IMR-90 (cell line): ENCODE results near the gene SPP2. TPM values are rescaled to one million over a fixed set of nuclear protein-coding genes. Genes with fewer than 3 reads are reported as not detected.

Source experiments
- ATAC-seq: fragments of 200-7000 bp; cut with Tn5 transposase; 2 replicates; pipeline ENCODE4 v1.9.1; 2020; ENCODE audit warnings: low read depth, mild to moderate bottlenecking, moderate library complexity
- BruUV-seq: library from RNA; stranded (reverse); fragments of 400-500 nt; replicated peaks from 2 replicates; lab custom pipeline; 2021; lab: Mats Ljungman, UMichigan
- CTCF ChIA-PET: fragments of 300-600 bp; formaldehyde crosslinking; extraction: SDS; loops from one replicate; lab custom pipeline; 2021; ENCODE audit warnings: antibody characterized with exemption; lab: Yijun Ruan, JAX
- POLR2A ChIA-PET: fragments of 300-600 bp; sonication (Branson Sonifier 250); formaldehyde crosslinking; loops from one replicate; lab custom pipeline; 2022; ENCODE audit warnings: antibody characterized with exemption; ENCODE audit not compliant: unreplicated experiment; lab: Charles Lee
- DNase-seq: peaks from one replicate; pipeline ENCODE4 v3.0.0; 2013
- H2AFZ ChIP-seq: replicated peaks from 2 replicates; pipeline ENCODE3; 2013; ENCODE audit warnings: low read length, mild to moderate bottlenecking; ENCODE audit not compliant: poor library complexity
- H2AK5ac ChIP-seq: 2 replicates; pipeline ENCODE4 v1.6.1; 2013; ENCODE audit warnings: low read depth, low read length, inconsistent platforms
- H2AK9ac ChIP-seq: replicated peaks from 2 replicates; pipeline ENCODE3; 2013; ENCODE audit warnings: mild to moderate bottlenecking, low read depth, low read length, moderate library complexity; ENCODE audit not compliant: poor library complexity
- H2BK120ac ChIP-seq: 2 replicates; pipeline ENCODE4 v1.6.1; 2013; ENCODE audit warnings: low read depth, low read length, inconsistent platforms
- H2BK15ac ChIP-seq: 3 replicates; pipeline ENCODE4 v1.6.1; 2013; ENCODE audit warnings: low read depth, low read length, inconsistent platforms
- H2BK20ac ChIP-seq: 2 replicates; pipeline ENCODE4 v1.6.1; 2013; ENCODE audit warnings: low read depth, mild to moderate bottlenecking, inconsistent platforms, low read length, moderate library complexity
- H2BK5ac ChIP-seq: 2 replicates; pipeline ENCODE4 v1.6.1; 2013; ENCODE audit warnings: mild to moderate bottlenecking, low read depth, low read length, inconsistent platforms; ENCODE audit not compliant: poor library complexity, severe bottlenecking
- H3K14ac ChIP-seq: replicated peaks from 2 replicates; pipeline ENCODE4 v1.6.1; 2013; ENCODE audit warnings: low read depth, low read length, inconsistent platforms
- H3K18ac ChIP-seq: 2 replicates; pipeline ENCODE4 v1.6.1; 2013; ENCODE audit warnings: low read depth, low read length, control low read depth
- H3K23ac ChIP-seq: 2 replicates; pipeline ENCODE4 v1.6.1; 2013; ENCODE audit warnings: low read depth, low read length, inconsistent platforms
- H3K27ac ChIP-seq: 2 replicates; pipeline ENCODE4 v1.5.1; 2013; ENCODE audit warnings: mild to moderate bottlenecking, control low read depth, low read length; ENCODE audit not compliant: insufficient read depth
- H3K27me3 ChIP-seq: 2 replicates; pipeline ENCODE4 v1.6.1; 2013; ENCODE audit warnings: low read length; ENCODE audit not compliant: control insufficient read depth, insufficient read depth
- H3K36me3 ChIP-seq: 2 replicates; pipeline ENCODE4 v1.6.1; 2013; ENCODE audit warnings: low read length, mixed read lengths; ENCODE audit not compliant: control insufficient read depth, insufficient read depth
- H3K4ac ChIP-seq: 2 replicates; pipeline ENCODE4 v1.6.1; 2013; ENCODE audit warnings: low read depth, low read length, inconsistent platforms
- H3K4me1 ChIP-seq: 2 replicates; pipeline ENCODE4 v1.6.1; 2013; ENCODE audit warnings: low read length, mixed read lengths; ENCODE audit not compliant: control insufficient read depth, insufficient read depth
- H3K4me2 ChIP-seq: 2 replicates; pipeline ENCODE4 v1.6.1; 2013; ENCODE audit warnings: low read depth, mild to moderate bottlenecking, control low read depth, low read length, moderate library complexity
- H3K4me3 ChIP-seq: 2 replicates; pipeline ENCODE4 v1.5.1; 2013; ENCODE audit warnings: low read depth, mild to moderate bottlenecking, control low read depth, low read length, moderate library complexity; ENCODE audit not compliant: insufficient read depth
- H3K56ac ChIP-seq: 2 replicates; pipeline ENCODE4 v1.6.1; 2013; ENCODE audit warnings: low read length, inconsistent platforms; ENCODE audit not compliant: insufficient read depth; ENCODE audit errors: extremely low read depth
- H3K79me1 ChIP-seq, 2 experiments: 2 replicates each; pipeline ENCODE4 v1.6.1; 2013; ENCODE audit warnings: low read length in 2 of 2, inconsistent platforms in 1 of 2, low read depth in 1 of 2
- H3K9ac ChIP-seq: 2 replicates; pipeline ENCODE4 v1.6.1; 2013; ENCODE audit warnings: low read depth, low read length, control low read depth
- H3K9me1 ChIP-seq: 2 replicates; pipeline ENCODE4 v1.6.1; 2013; ENCODE audit warnings: low read length, inconsistent platforms; ENCODE audit not compliant: insufficient read depth
- H3K9me3 ChIP-seq: 2 replicates; pipeline ENCODE4 v1.6.1; 2013; ENCODE audit warnings: low read length; ENCODE audit not compliant: control insufficient read depth, insufficient read depth
- H4K20me1 ChIP-seq: 2 replicates; pipeline ENCODE4 v1.6.1; 2013; ENCODE audit warnings: low read length, inconsistent platforms; ENCODE audit not compliant: insufficient read depth
- H4K5ac ChIP-seq: 2 replicates; pipeline ENCODE4 v1.6.1; 2013; ENCODE audit warnings: mild to moderate bottlenecking, low read depth, low read length, control low read depth
- H4K8ac ChIP-seq, 2 experiments: 2 replicates each; pipeline ENCODE4 v1.6.1; 2013; ENCODE audit warnings: low read depth in 2 of 2, low read length in 2 of 2, control low read depth in 1 of 2, inconsistent platforms in 1 of 2
- H4K91ac ChIP-seq: 2 replicates; pipeline ENCODE4 v1.6.1; 2013; ENCODE audit warnings: low read depth, low read length, inconsistent platforms; ENCODE audit not compliant: insufficient read depth
- MAFK ChIP-seq: IDR thresholded peaks from 2 replicates; pipeline ENCODE4 v1.6.1; 2012; ENCODE audit warnings: low read depth, low read length, improper control_type of control experiment
- WGBS, 2 experiments: methylation state at CpG; one replicate each; pipeline versions ENCODE4 v1.1.5 to v1.1.7; 2013; ENCODE audit warnings: missing lambda C conversion rate in 2 of 2; ENCODE audit not compliant: insufficient read length in 1 of 2; ENCODE audit errors: extremely low coverage in 2 of 2; 5-methylcytosine and 5-hydroxymethylcytosine counted together
- dilution Hi-C: fragments of 300-500 bp; cut with HindIII; formaldehyde crosslinking; loops from one replicate; pipeline ENCODE4 v1.14.3; 2018; ENCODE audit warnings: low sequenced_read_pairs; ENCODE audit not compliant: unreplicated experiment
- in situ Hi-C: fragments of 300-500 bp; cut with MboI; formaldehyde crosslinking; loops from 3 replicates; pipeline ENCODE4 v1.14.3; 2019; ENCODE audit warnings: low sequenced_read_pairs, inconsistent platforms, mixed read lengths
- intact Hi-C: fragments of 100-400 bp; cut with micrococcal nuclease; formaldehyde crosslinking; loops from 2 replicates; pipeline ENCODE4 v1.10.0; 2022
- polyA plus RNA-seq, 3 experiments: library from polyadenylated mRNA; depleted of rRNA; stranded (reverse); fragments of >200 nt; gene quantifications; 2 replicates each; pipeline ENCODE4 v1.2.3, GENCODE V29; 2012; ENCODE audit warnings: low replicate concordance in 1 of 3
- total RNA-seq: library from RNA; depleted of rRNA; stranded (reverse); fragments of >200 nt; gene quantifications from 2 replicates; pipeline ENCODE4 v1.2.3, GENCODE V29; 2012

The SPP2 gene
- total and polyA plus RNA-seq, 2 of the 4 experiments (the other 2 are of a cell fraction): not detected

- Histone ChIP-seq H2BK120ac (no peak overlapping the region), H3K4ac (no peak overlapping the region), H4K5ac (no peak overlapping the region), H3K4me3 (no peak overlapping the region), H2BK20ac (no peak overlapping the region), H2BK15ac (no peak overlapping the region), H3K27ac (no peak overlapping the region), H4K20me1 (no peaks in the 10 kb centered on the region), H2AK5ac (no peak overlapping the region), H3K79me1 (no peaks in the 10 kb centered on the region), H2AK9ac (no peak overlapping the region), H3K4me2 (no peak overlapping the region), H3K23ac (no peak overlapping the region), H3K56ac (no peak overlapping the region), H3K9me1 (no peaks in the 10 kb centered on the region), H3K36me3 (no peaks in the 10 kb centered on the region), H3K18ac (no peak overlapping the region), H3K9ac (no peak overlapping the region), H2BK5ac (no peak overlapping the region), H3K14ac (no peak overlapping the region), H2AFZ (no peak overlapping the region), H3K4me1 (peaks cover 2% of the 10 kb centered on the region; the same call in 1 of the 2 replicates), H4K91ac (no peak overlapping the region), H4K8ac (no peak overlapping the region), H3K27me3 (peaks cover 14% of the 10 kb centered on the region), H3K9me3 (no peaks in the 10 kb centered on the region)
- no CpG with 5 or more reads among the region's 1 CpG for WGBS, 2 experiments
- DNase-seq (no peak), ATAC-seq (no peak)
- BruUV-seq: no TSS peak
- ChIA-PET CTCF (no interaction called here), POLR2A (no interaction called here)
- in situ Hi-C loops (no loop called here), intact Hi-C loops (no loop called here), dilution Hi-C loops (no loop called here)
- TF ChIP-seq MAFK: no peak
These were observed 28.1 kb upstream of the SPP2 start for GRCh38 chr2:234022424-234022823.
